Right lobe of liver (tissue), 6 donors: ENCODE data around the gene C16orf92. TPM values are rescaled to one million over a fixed set of nuclear protein-coding genes. Genes with fewer than 3 reads are reported as not detected.
A peak's percentile ranks its signal among the peaks of the same experiment; 100 is the strongest.

Experiments
- ATAC-seq, 4 donors: fragments of 200-7000 bp; cut with Tn5 transposase; one replicate each; pipeline ENCODE4 v1.9.1; 2020; ENCODE audit warnings: mild to moderate bottlenecking in 4 of 4, moderate library complexity in 4 of 4
- DNase-seq, 3 donors: peaks; one replicate each; pipeline ENCODE4 v3.0.0-alpha.2; 2020
- H3K27ac ChIP-seq, 3 donors: fragments of 200-600 bp; one replicate each; pipeline ENCODE4 v1.8.0; 2022
- H3K27me3 ChIP-seq, 2 donors: fragments of 200-600 bp; one replicate each; pipeline ENCODE4 v1.8.0; 2022
- H3K36me3 ChIP-seq, 4 donors: fragments of 200-600 bp; sonication (generic) in 1 of 4; one replicate each; pipeline versions ENCODE4 v1.5.1 to v1.8.0; 2017 to 2022; ENCODE audit warnings: control low read depth in 1 of 4
- H3K4me1 ChIP-seq, 4 donors: fragments of 200-600 bp; sonication (generic) in 1 of 4; one replicate each; pipeline versions ENCODE4 v1.5.1 to v1.8.0; 2017 to 2022; ENCODE audit warnings: control low read depth in 1 of 4
- H3K4me3 ChIP-seq, 3 donors: fragments of 200-600 bp; one replicate each; pipeline ENCODE4 v1.8.0; 2022
- H3K9me3 ChIP-seq, 4 donors: fragments of 200-600 bp; sonication (generic) in 1 of 4; one replicate each; pipeline versions ENCODE4 v1.5.1 to v1.8.0; 2017 to 2022; ENCODE audit warnings: control low read depth in 1 of 4
- POLR2A ChIP-seq: fragments of 450-650 bp; IDR thresholded peaks from one replicate; pipeline ENCODE4 v1.6.1; 2017; ENCODE audit warnings: antibody characterized with exemption, mild to moderate bottlenecking
- WGBS: methylation state at CpG from one replicate; pipeline ENCODE4 v1.1.6; 2018; ENCODE audit warnings: low coverage, low lambda C conversion rate; ENCODE audit not compliant: insufficient coverage; ENCODE audit errors: missing lambda C conversion rate; 5-methylcytosine and 5-hydroxymethylcytosine counted together
- intact Hi-C, 2 donors: fragments of 100-400 bp; cut with DNase I; formaldehyde crosslinking; loops; one replicate each; pipeline versions ENCODE4 v1.11.2 to v1.14.1; 2022
- total RNA-seq, 6 experiments: library from RNA; depleted of rRNA in 2 of 6; stranded (reverse); fragments of >200 nt in 2 of 6; fragmentation: NEBNext Ultra II Directional in 3 of 6; extraction: Animal tissue kit (Norgen Biotek cat#: 25700) in 3 of 6; gene quantifications; one replicate each; pipeline versions ENCODE4 v1.1.0 to v1.2.4, GENCODE V29; 2016 to 2023
- TF ChIP-seq, protein P1 (sequence below), 4 donors: fragments of 200-600 bp in 3 of 4; fragments of 450-650 bp in 1 of 4; IDR thresholded peaks; one replicate each; pipeline versions ENCODE4 v1.5.1 to v1.8.0; 2016 to 2022; ENCODE audit warnings: antibody characterized with exemption in 4 of 4, mild to moderate bottlenecking in 2 of 4
- donor health status: DM: no; HTN: yes; CAD: no.
- donor health status: DM: no; HTN: no; CAD: no.
- donor health status: DM: no; HTN: no; CAD: no.
- donor health status: DM: no; HTN: yes; CAD: no.
- donor health status: DM: no; HTN: yes; CAD: no.

C16orf92 gene
- total RNA-seq, 6 experiments from 2014 or later: not detected

- H3K36me3 ChIP-seq: no peaks in the 10 kb centered on the region
- H3K27me3 ChIP-seq: no peaks in the 10 kb centered on the region
- no peak overlapping the region for H3K4me3 ChIP-seq
- no peaks in the 10 kb centered on the region for H3K9me3 ChIP-seq
- DNase-seq: no peak
- intact Hi-C loops: no loop called here
- no peak for ATAC-seq
- H3K4me1 ChIP-seq: no peaks in the 10 kb centered on the region
- WGBS: 81% methylated on average over 5 of the region's 17 CpGs
- no peak for TF ChIP-seq POLR2A
- TF ChIP-seq, protein P1, sequence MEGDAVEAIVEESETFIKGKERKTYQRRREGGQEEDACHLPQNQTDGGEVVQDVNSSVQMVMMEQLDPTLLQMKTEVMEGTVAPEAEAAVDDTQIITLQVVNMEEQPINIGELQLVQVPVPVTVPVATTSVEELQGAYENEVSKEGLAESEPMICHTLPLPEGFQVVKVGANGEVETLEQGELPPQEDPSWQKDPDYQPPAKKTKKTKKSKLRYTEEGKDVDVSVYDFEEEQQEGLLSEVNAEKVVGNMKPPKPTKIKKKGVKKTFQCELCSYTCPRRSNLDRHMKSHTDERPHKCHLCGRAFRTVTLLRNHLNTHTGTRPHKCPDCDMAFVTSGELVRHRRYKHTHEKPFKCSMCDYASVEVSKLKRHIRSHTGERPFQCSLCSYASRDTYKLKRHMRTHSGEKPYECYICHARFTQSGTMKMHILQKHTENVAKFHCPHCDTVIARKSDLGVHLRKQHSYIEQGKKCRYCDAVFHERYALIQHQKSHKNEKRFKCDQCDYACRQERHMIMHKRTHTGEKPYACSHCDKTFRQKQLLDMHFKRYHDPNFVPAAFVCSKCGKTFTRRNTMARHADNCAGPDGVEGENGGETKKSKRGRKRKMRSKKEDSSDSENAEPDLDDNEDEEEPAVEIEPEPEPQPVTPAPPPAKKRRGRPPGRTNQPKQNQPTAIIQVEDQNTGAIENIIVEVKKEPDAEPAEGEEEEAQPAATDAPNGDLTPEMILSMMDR (IDR thresholded peaks at IDR 0.05): no peak
- H3K27ac ChIP-seq: no peak overlapping the region
Observed at GRCh38 chr16:30003670-30004423, 19.2 kb upstream of the C16orf92 start.

DNA sequence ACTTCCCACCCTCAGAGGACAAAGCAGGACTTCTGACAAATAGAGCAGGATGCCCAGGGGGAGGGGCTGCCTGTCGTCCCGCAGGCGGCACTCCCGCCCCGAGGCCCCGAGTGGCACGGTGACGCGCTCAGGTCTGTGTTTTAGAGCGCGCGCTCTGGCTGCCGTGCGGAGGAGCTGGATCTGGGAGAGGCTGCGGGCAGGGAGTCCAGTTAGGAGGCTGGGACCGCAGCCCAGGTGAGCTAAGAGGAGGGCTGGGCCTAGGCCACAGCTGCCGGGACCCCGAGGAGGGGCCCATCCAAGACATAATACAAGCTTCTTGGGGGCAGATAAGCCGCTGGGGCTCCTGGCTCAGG, 18.6 kb upstream of the C16orf92 start:
- no peaks in the 10 kb centered on the region for H3K36me3 ChIP-seq
- no peak overlapping the region for H3K27ac ChIP-seq
- no peaks in the 10 kb centered on the region for H3K27me3 ChIP-seq
- intact Hi-C loops: no loop called here
- H3K4me1 ChIP-seq: no peaks in the 10 kb centered on the region
- no CpG with 5 or more reads among the region's 19 CpGs for whole genome bisulfite sequencing
- H3K4me3 ChIP-seq: no peak overlapping the region
- no peak for ATAC-seq
- H3K9me3 ChIP-seq: no peaks in the 10 kb centered on the region
- no peak for DNase-seq
- TF ChIP-seq, protein P1 (IDR thresholded peaks at IDR 0.05): no peak
- TF ChIP-seq POLR2A: no peak

- TF ChIP-seq, protein P1 (IDR thresholded peaks at IDR 0.05): no peak
- no peak for TF ChIP-seq POLR2A
- Histone ChIP-seq H3K4me3 (no peak overlapping the region), H3K36me3 (no peaks in the 10 kb centered on the region), H3K27me3 (no peaks in the 10 kb centered on the region), H3K27ac (no peak overlapping the region), H3K9me3 (no peaks in the 10 kb centered on the region), H3K4me1 (no peaks in the 10 kb centered on the region)
- 21% methylated on average over 6 of the region's 11 CpGs for WGBS
- DNase-seq: no peak
- ATAC-seq: peak; percentile 3 to 44 (median 20)
- intact Hi-C loops: no loop called here
Observed at GRCh38 chr16:30004811-30005242, 18.2 kb upstream of the C16orf92 start.

DNA sequence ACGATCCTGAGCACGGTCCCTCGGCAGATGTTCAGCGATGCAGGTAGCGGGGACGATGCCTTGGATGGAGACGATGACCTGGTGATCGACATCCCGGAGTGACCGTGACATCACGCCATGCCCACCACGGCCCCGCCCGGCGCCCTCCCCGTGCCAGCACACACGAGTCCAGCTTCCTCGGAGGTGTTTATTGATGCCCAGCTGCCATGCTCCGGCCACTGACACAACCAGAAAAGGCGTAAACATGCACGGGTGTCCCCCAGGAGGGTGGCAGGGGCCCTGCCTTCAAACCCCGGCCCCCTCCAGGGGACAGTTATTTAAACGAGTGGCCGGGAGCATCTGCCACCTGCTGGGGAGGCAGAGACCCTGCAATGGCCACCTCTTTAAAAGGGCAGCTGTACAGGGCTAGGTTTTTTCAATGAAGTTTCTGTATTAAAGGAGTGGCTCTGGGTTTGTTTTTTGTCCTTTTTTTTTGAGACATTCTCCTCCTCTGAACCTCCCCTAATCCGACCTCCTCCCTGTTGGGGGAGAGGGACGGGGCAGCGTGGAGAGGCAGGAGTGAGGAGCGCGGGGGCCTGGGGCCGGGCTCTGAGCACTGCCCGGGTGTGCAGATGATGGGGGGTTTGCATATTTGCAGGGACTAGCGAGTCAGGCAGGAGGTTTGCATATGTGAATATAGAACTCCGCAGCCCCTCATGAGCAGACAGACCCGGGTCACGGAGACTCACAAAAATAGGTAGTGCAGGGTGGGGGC, 17.5 kb upstream of the C16orf92 start:
- no peak overlapping the region for H3K27ac ChIP-seq
- TF ChIP-seq, protein P1 (IDR thresholded peaks at IDR 0.05): peak; percentile 72 to 86 (median 84)
- no peak for TF ChIP-seq POLR2A
- intact Hi-C loops: no loop called here
- H3K4me1 ChIP-seq: peaks cover 0 to under 1% (median 0%) of the 10 kb centered on the region in 4 donors
- no peak overlapping the region for H3K4me3 ChIP-seq
- 10% methylated on average over 9 of the region's 35 CpGs for WGBS
- no peaks in the 10 kb centered on the region for H3K27me3 ChIP-seq
- H3K36me3 ChIP-seq: no peaks in the 10 kb centered on the region
- ATAC-seq (peak; percentile 45 to 76 (median 70)), DNase-seq (peak in 1 of 3 donors; percentile 51)
- no peaks in the 10 kb centered on the region for H3K9me3 ChIP-seq
